Fibroblast of villous mesenchyme (primary cell): Measurements from ENCODE around the gene ROR1. TPM values are rescaled to one million over a fixed set of nuclear protein-coding genes. Genes with fewer than 3 reads are reported as not detected.

Experiments
- DNase-seq: peaks from one replicate; pipeline ENCODE4 v3.0.0-alpha.2; 2010; ENCODE audit warnings: low read depth
- H3K4me3 ChIP-seq: 2 replicates; pipeline ENCODE4 v1.5.1; 2011; ENCODE audit warnings: low read depth, mild to moderate bottlenecking, low read length
- total RNA-seq: library from RNA; depleted of rRNA; stranded (reverse); fragments of >200 nt; gene quantifications from 2 replicates; pipeline ENCODE4 v1.2.3, GENCODE V29; 2012
- TF ChIP-seq, protein P1 (sequence below): IDR thresholded peaks from 2 replicates; pipeline ENCODE4 v1.5.1; 2012; ENCODE audit warnings: low read depth, mild to moderate bottlenecking, low read length; ENCODE audit not compliant: insufficient read depth

The ROR1 gene
- total RNA-seq, 1 donor, result 8.6 TPM

DNA sequence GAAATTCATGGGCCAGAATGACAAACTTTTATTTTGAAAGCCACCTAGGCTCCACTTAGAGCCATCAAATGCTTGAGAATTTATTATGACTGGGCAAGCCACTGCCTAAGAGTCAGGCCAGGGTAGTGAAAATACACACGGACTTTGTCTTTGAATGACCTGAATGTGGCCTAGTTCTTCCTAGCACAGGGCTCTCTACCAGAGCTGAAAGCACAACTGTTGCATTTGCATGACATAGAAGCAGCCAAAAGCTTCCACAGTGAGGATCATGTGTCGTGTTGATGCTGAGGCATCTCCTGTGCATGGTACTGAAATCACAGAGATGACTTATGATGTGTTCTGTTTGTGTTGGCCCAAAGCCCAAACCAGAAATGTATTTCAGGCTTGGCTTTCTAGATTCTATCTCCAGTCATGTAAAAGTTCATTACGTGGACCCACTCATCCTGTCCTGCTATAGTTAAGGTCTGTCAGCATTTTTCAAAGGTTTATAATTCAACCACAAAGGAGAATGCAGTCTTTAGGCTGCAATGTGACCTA is 265.6 kb downstream of the ROR1 start:
- TF ChIP-seq, protein P1, sequence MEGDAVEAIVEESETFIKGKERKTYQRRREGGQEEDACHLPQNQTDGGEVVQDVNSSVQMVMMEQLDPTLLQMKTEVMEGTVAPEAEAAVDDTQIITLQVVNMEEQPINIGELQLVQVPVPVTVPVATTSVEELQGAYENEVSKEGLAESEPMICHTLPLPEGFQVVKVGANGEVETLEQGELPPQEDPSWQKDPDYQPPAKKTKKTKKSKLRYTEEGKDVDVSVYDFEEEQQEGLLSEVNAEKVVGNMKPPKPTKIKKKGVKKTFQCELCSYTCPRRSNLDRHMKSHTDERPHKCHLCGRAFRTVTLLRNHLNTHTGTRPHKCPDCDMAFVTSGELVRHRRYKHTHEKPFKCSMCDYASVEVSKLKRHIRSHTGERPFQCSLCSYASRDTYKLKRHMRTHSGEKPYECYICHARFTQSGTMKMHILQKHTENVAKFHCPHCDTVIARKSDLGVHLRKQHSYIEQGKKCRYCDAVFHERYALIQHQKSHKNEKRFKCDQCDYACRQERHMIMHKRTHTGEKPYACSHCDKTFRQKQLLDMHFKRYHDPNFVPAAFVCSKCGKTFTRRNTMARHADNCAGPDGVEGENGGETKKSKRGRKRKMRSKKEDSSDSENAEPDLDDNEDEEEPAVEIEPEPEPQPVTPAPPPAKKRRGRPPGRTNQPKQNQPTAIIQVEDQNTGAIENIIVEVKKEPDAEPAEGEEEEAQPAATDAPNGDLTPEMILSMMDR, result no peak
- DNase-seq, result peak; percentile 100
- H3K4me3 ChIP-seq, result no peak overlapping the region

DNA sequence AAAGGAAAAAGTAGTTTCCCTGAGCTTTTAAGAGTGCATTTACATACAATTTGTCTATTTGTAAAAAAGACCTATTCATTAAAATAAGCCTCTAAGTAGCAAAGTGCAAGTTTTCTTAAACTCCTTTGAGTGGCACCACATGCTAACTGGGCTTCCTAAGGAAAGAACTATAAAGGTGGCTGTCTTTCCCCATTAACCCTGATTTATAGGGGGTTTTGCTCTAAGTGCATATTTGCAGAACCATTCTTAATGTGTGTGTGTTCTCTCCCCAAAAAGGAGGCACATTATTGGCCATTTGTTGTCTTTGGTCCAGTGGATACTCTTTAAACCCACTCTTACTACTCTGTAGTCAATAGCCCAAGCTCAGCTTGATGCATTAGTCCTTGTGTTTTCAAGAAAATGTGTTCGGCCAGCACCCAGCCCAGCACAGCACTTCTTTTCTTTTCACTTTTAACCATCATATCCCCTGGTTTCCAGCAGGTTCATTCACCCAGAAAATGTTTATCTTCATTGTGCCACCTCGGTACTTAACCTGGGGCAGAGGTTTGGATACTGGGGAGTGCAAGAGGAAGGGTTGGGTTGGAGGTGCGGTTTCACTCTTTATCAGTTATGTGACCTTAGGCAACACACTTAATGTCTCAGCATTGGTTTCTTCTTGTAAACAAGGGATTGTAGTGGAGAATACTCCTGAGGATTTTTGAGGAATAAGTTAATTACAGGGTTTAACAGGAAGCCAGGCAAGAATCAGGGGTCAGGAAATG is 267.7 kb downstream of the ROR1 start:
- H3K4me3 ChIP-seq, result no peak overlapping the region
- peak; percentile 75 for DNase-seq
- TF ChIP-seq, protein P1, result no peak

DNA sequence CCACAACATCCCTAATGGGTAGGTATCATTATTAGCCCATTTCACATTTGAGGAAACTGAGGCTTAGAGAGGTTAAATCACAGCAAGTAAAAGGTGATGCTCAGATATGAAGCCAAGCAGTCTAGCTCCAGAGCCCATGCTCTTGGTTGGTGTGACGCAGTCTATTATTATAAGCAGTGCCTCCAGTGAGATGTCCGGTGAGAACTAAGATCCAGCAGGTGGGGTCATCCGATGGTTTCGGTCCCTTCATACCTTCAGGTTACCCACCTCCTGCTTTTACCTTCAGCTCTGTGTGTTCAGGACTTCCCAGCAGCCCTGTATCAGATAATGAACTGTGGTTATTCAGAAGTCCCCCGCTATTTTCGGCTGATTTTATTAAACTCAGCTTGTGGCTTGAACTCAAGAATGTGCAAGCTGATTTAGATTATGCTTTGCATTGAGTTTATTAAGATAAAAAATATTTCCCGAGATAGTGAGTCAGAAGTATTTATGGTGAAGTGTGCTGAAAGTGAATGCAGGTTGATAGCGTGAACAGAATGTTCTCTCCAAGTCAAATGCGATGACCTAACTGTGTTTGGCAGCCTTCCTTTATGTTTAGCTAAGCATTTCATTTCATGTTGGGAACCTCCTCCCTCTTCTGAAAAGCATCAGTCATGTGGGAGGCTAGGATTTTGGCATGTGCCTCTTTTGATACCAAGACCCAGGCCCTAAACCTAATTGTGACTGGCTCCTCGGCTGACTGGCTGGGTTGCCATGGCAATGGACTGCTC is 268.7 kb downstream of the ROR1 start:
- DNase-seq, result peak; percentile 96
- TF ChIP-seq, protein P1, result no peak
- H3K4me3 ChIP-seq, result no peak overlapping the region

DNA sequence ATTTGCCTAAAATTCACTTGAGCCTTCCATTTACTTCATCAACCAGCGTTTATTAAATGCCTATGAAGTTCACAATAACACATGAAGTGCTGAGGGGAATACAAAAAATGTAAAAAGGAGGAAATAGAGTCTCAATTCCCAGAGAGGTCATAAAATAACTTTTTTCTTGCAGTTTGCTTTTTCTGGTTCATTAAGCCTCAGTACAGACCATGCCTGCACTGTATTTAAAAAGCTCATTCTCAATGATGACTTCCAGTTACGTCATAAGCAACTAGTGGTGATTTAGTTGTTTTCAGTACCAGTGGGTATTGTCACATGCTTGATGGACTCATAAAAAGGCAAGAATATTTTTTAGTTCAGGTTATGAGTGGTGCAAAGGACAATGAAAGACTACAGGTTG is 269.5 kb downstream of the ROR1 start:
- H3K4me3 ChIP-seq, result no peak overlapping the region
- no peak for DNase-seq
- TF ChIP-seq, protein P1, result no peak

DNA sequence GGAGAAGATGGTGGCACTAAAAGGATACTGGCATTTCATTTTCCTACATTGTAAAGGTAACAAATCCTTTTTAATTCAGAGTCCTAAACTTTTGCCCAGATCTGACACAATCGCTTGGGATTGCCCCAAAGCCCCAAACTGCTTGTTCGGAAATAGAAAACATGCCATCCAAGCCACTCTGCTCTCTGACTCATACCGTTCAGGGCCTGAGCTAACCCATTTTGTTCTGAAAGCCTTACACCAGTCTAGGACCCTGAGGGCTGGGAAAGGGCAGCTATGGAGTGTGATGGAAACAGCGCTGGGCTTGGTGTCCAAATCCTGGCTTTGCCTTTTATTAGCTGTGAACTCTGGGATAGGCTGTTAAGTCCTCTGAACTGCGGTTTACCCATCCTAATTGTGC is 270.2 kb downstream of the ROR1 start:
- DNase-seq, result peak; percentile 77
- TF ChIP-seq, protein P1, result no peak
- no peak overlapping the region for H3K4me3 ChIP-seq

DNA sequence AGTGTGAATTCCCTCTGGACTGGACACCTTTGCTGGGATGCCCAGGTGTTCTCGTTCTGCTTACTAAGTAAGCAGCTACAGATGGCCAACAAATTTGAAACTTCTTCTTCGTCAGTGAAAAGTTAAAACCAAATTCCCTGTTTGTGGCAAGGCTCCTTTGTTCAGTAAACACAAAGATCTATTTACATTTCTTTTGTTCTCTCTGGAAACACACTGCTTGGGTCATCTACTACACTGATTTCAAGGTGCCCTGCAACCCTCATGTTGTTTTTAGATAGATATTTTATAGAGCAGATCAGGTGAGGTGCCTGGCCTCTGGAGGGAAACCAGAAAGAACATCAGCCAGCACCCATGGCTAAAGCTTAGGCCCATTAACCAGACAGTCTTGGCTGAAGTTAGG is 272.4 kb downstream of the ROR1 start:
- TF ChIP-seq, protein P1, result no peak
- no peak overlapping the region for H3K4me3 ChIP-seq
- DNase-seq, result no peak
